Spleen (tissue), 11 donors: Measurements from ENCODE around the gene MED1. TPM values are rescaled to one million over a fixed set of nuclear protein-coding genes. Genes with fewer than 3 reads are reported as not detected.
A peak's percentile ranks its signal among the peaks of the same experiment; 100 is the strongest.
"Not testable (repeated sequence)": the region's sequence is repeated elsewhere in the genome, so short reads cannot be mapped to it uniquely, and the experiment has no call there.

Source experiments
- DNase-seq: peaks from one replicate; pipeline ENCODE4 v3.0.0-alpha.2; 2020
- H3K27ac ChIP-seq, 8 donors: fragments of 200-600 bp; sonication (generic) in 7 of 8; 1 replicate in 4 of 8; 2 replicates in 4 of 8; pipeline versions ENCODE4 v1.5.0 to v1.8.0; 2016 to 2021; ENCODE audit warnings: inconsistent platforms in 4 of 8, mild to moderate bottlenecking in 4 of 8, moderate library complexity in 1 of 8
- H3K27me3 ChIP-seq, 7 donors: fragments of 200-600 bp; sonication (generic) in 6 of 7; replicated peaks in 1 of 7; 1 replicate in 4 of 7; 2 replicates in 3 of 7; pipeline versions ENCODE4 v1.5.0 to v1.8.0; 2016 to 2021; ENCODE audit warnings: inconsistent platforms in 3 of 7, mild to moderate bottlenecking in 1 of 7
- H3K36me3 ChIP-seq, 6 donors: fragments of 200-600 bp; sonication (generic) in 5 of 6; 1 replicate in 4 of 6; 2 replicates in 2 of 6; pipeline versions ENCODE4 v1.5.0 to v1.8.0; 2016 to 2021; ENCODE audit warnings: inconsistent platforms in 2 of 6
- H3K4me1 ChIP-seq, 6 donors: fragments of 200-600 bp; sonication (generic) in 5 of 6; 1 replicate in 3 of 6; 2 replicates in 3 of 6; pipeline versions ENCODE4 v1.5.0 to v1.8.0; 2016 to 2021; ENCODE audit warnings: inconsistent platforms in 3 of 6
- H3K4me3 ChIP-seq, 8 donors: fragments of 200-600 bp; sonication (generic) in 7 of 8; 1 replicate in 4 of 8; 2 replicates in 4 of 8; pipeline versions ENCODE4 v1.5.0 to v1.8.0; 2016 to 2021; ENCODE audit warnings: inconsistent platforms in 4 of 8, mild to moderate bottlenecking in 4 of 8, moderate library complexity in 2 of 8
- H3K9me3 ChIP-seq, 8 donors: fragments of 200-600 bp; sonication (generic) in 7 of 8; 1 replicate in 4 of 8; 2 replicates in 4 of 8; pipeline versions ENCODE4 v1.5.0 to v1.8.0; 2016 to 2021; ENCODE audit warnings: inconsistent platforms in 4 of 8
- CTCF ChIP-seq, 11 experiments: fragments of 200-600 bp in 7 of 11; fragments of 450-650 bp in 4 of 11; sonication (generic) in 4 of 11; IDR thresholded peaks in 8 of 11; conservative IDR thresholded peaks in 3 of 11; 1 replicate in 7 of 11; 2 replicates in 4 of 11; pipeline versions ENCODE4 v1.4.0 to v1.8.0; 2016 to 2021; ENCODE audit warnings: antibody characterized with exemption in 11 of 11, inconsistent platforms in 4 of 11, mild to moderate bottlenecking in 1 of 11
- POLR2A ChIP-seq, 3 donors: fragments of 450-650 bp; IDR thresholded peaks; one replicate each; pipeline ENCODE4 v1.5.1; 2017; ENCODE audit warnings: antibody characterized with exemption in 3 of 3, mild to moderate bottlenecking in 1 of 3
- POLR2AphosphoS5 ChIP-seq, 3 donors: sonication (generic); formaldehyde crosslinking; IDR thresholded peaks; one replicate each; pipeline ENCODE4 v1.5.1; 2017; ENCODE audit warnings: antibody characterized with exemption in 3 of 3
- WGBS, 5 donors: extraction: QIAGEN DNeasy Blood & Tissue Kit in 3 of 5; methylation state at CpG; one replicate each; pipeline versions ENCODE4 v1.1.5 to v1.1.7; 2013 to 2018; 5-methylcytosine and 5-hydroxymethylcytosine counted together
- intact Hi-C: fragments of 100-400 bp; cut with DNase I; formaldehyde crosslinking; loops from one replicate; pipeline ENCODE4 v1.15.0; 2023; ENCODE audit warnings: low total_unique reads
- polyA plus RNA-seq, 3 donors: library from polyadenylated mRNA; stranded (reverse); fragments of 200-250 nt; gene quantifications; one replicate each; pipeline ENCODE4 v1.2.1, GENCODE V29; 2013
- total RNA-seq, 7 donors: library from RNA; depleted of rRNA in 3 of 7; stranded (reverse); fragments of >200 nt in 3 of 7; fragmentation: NEBNext Ultra II Directional in 4 of 7; extraction: Animal tissue kit (Norgen Biotek cat#: 25700) in 4 of 7; gene quantifications; one replicate each; pipeline versions ENCODE4 v1.1.0 to v1.2.1, GENCODE V29; 2016 to 2021
- donor health status: healthy with polysubstance abuse.
- donor health status: DM: no; HTN: no; CAD: no; lungs with moderate emphysema.
- donor health status: DM: no; HTN: no; CAD: no.
- donor health status: Bipolar disorder and iron deficiency.
- donor health status: healthy.
- donor health status: DM: no; HTN: no; CAD: no.
- donor health status: DM: yes; HTN: yes; CAD: no.

MED1 gene
- total and polyA plus RNA-seq, 10 donors, result 4.4 to 43.9 (median 35.3) TPM

GRCh38 chr17:39485555-39485954, 34.5 kb upstream of the MED1 start:
- Histone ChIP-seq H3K4me3 (no peak overlapping the region), H3K27ac (no peak overlapping the region), H3K4me1 (peaks cover 0 to 17% (median 5%) of the 10 kb centered on the region in 6 donors), H3K27me3 (no peaks in the 10 kb centered on the region), H3K9me3 (no peaks in the 10 kb centered on the region), H3K36me3 (peaks cover 0 to 99% (median 29%) of the 10 kb centered on the region in 6 donors)
- DNase-seq, result no peak
- WGBS, 5 donors, result 83 to 95% (median 87%) methylated on average over 5 of the region's 5 CpGs
- intact Hi-C loops, result no loop called here
- no peak for TF ChIP-seq POLR2AphosphoS5 (IDR thresholded peaks at IDR 0.05)
- no peak for TF ChIP-seq POLR2A (IDR thresholded peaks at IDR 0.05)
- no peak for TF ChIP-seq CTCF (IDR thresholded peaks at IDR 0.05 in 8 of 11, conservative IDR thresholded peaks at IDR 0.05 in 3 of 11)

- TF ChIP-seq CTCF (IDR thresholded peaks at IDR 0.05 in 8 of 11, conservative IDR thresholded peaks at IDR 0.05 in 3 of 11) (no peak), POLR2A (IDR thresholded peaks at IDR 0.05) (no peak), POLR2AphosphoS5 (IDR thresholded peaks at IDR 0.05) (no peak)
- Histone ChIP-seq H3K4me1 (peaks cover 0 to 17% (median 5%) of the 10 kb centered on the region in 6 donors), H3K27me3 (no peaks in the 10 kb centered on the region), H3K27ac (no peak overlapping the region), H3K4me3 (no peak overlapping the region), H3K36me3 (peaks cover 0 to 99% (median 33%) of the 10 kb centered on the region in 6 donors), H3K9me3 (no peaks in the 10 kb centered on the region)
- no peak for DNase-seq
- intact Hi-C loops, result no loop called here
- WGBS, 5 donors, result 81 to 90% (median 85%) methylated on average over 2 of the region's 2 CpGs
These were observed 33.1 kb upstream of the MED1 start for GRCh38 chr17:39484178-39484577.

- 96 to 99% (median 98%) methylated on average over 6 of the region's 6 CpGs for WGBS, 5 donors
- intact Hi-C loops, result no loop called here
- no peak for TF ChIP-seq POLR2A (IDR thresholded peaks at IDR 0.05)
- TF ChIP-seq CTCF (IDR thresholded peaks at IDR 0.05 in 8 of 11, conservative IDR thresholded peaks at IDR 0.05 in 3 of 11), result no peak
- no peak for TF ChIP-seq POLR2AphosphoS5 (IDR thresholded peaks at IDR 0.05)
- Histone ChIP-seq H3K36me3 (peaks cover 0 to 99% (median 30%) of the 10 kb centered on the region in 6 donors), H3K27me3 (no peaks in the 10 kb centered on the region), H3K4me3 (no peak overlapping the region), H3K4me1 (peaks cover 0 to 17% (median 5%) of the 10 kb centered on the region in 6 donors), H3K27ac (no peak overlapping the region), H3K9me3 (no peaks in the 10 kb centered on the region)
- no peak for DNase-seq
These were observed 32.4 kb upstream of the MED1 start for GRCh38 chr17:39483506-39483905.

GRCh38 chr17:39479631-39480030, 28.6 kb upstream of the MED1 start:
- H3K4me1 ChIP-seq, result peaks cover 0 to 10% (median 3%) of the 10 kb centered on the region in 6 donors
- DNase-seq, H3K27me3 ChIP-seq, H3K27ac ChIP-seq, H3K4me3 ChIP-seq, intact Hi-C loops, H3K9me3 ChIP-seq: not testable (repeated sequence)
- WGBS, 5 donors, result 94 to 96% (median 95%) methylated on average over 8 of the region's 8 CpGs
- peaks cover 0 to 100% (median 44%) of the 10 kb centered on the region in 6 donors for H3K36me3 ChIP-seq

- 87 to 94% (median 93%) methylated on average over 7 of the region's 7 CpGs for WGBS, 5 donors
- intact Hi-C loops, result no loop called here
- no peak for TF ChIP-seq CTCF (IDR thresholded peaks at IDR 0.05 in 8 of 11, conservative IDR thresholded peaks at IDR 0.05 in 3 of 11)
- TF ChIP-seq POLR2AphosphoS5 (IDR thresholded peaks at IDR 0.05), result no peak
- TF ChIP-seq POLR2A (IDR thresholded peaks at IDR 0.05), result no peak
These were observed 22.2 kb upstream of the MED1 start for GRCh38 chr17:39473310-39473709.

GRCh38 chr17:39468610-39469009, 17.5 kb upstream of the MED1 start:
- H3K4me1 ChIP-seq, result peaks cover 16 to 61% (median 41%) of the 10 kb centered on the region in 6 donors
- H3K4me3 ChIP-seq, H3K9me3 ChIP-seq, intact Hi-C loops, DNase-seq, H3K27me3 ChIP-seq, H3K27ac ChIP-seq: not testable (repeated sequence)
- WGBS, 5 donors, result 95 to 97% (median 96%) methylated on average over 11 of the region's 11 CpGs
- H3K36me3 ChIP-seq, result peaks cover 0 to 89% (median 40%) of the 10 kb centered on the region in 6 donors

More at GRCh38 chr17:39473310-39473709, 22.2 kb upstream of the MED1 start:
- Histone ChIP-seq H3K4me1 (peaks cover 0 to 14% (median 0%) of the 10 kb centered on the region in 6 donors), H3K9me3 (no peaks in the 10 kb centered on the region), H3K27ac (no peak overlapping the region), H3K27me3 (no peaks in the 10 kb centered on the region), H3K36me3 (peaks cover 0 to 100% (median 61%) of the 10 kb centered on the region in 6 donors), H3K4me3 (no peak overlapping the region)
- no peak for DNase-seq

- WGBS, 5 donors, result 61 to 90% (median 77%) methylated on average over 11 of the region's 11 CpGs
- H3K4me1 ChIP-seq, result peaks cover 16 to 76% (median 54%) of the 10 kb centered on the region in 6 donors
- intact Hi-C loops, H3K9me3 ChIP-seq, H3K27me3 ChIP-seq, H3K27ac ChIP-seq, DNase-seq: not testable (repeated sequence)
- peak overlapping the region in 7 of 8 donors; percentile 22 to 87 (median 81) for H3K4me3 ChIP-seq
- H3K36me3 ChIP-seq, result peaks cover 0 to 50% (median 8%) of the 10 kb centered on the region in 6 donors
These were observed 13.6 kb upstream of the MED1 start for GRCh38 chr17:39464639-39465181.
